ENCODE measurements around the gene PRKCE. TPM values are rescaled to one million over a fixed set of nuclear protein-coding genes. Genes with fewer than 3 reads are reported as not detected.

PRKCE gene
- total RNA-seq, 5 donors from 2014 or later (not counting 1 experiment from before 2014, with no cell fraction given): 16.5 to 29.8 (median 23.4) TPM

GRCh38 chr2:45770811-45771210 lies 119.3 kb downstream of the PRKCE start:
- WGBS (ENCODE audit: insufficient coverage): 85% methylated on average over 1 of the region's 1 CpG
- Histone ChIP-seq H3K4me1 (ENCODE audit: control insufficient read depth in 1 of 2, extremely low read depth in 1 of 2, insufficient read depth in 2 of 2, low read length in 2 of 2) (no peaks in the 10 kb centered on the region), H3K4me3 (ENCODE audit: control insufficient read depth in 1 of 2, extremely low read depth in 1 of 2, low read length in 1 of 2) (no peak overlapping the region), H3K27ac (ENCODE audit: low read length) (no peak overlapping the region), H3K27me3 (replicated peaks in 1 of 2; ENCODE audit: control insufficient read depth in 2 of 2, extremely low read depth in 1 of 2, insufficient read depth in 2 of 2, low read length in 1 of 2) (no peaks in the 10 kb centered on the region), H3K9me3 (no peaks in the 10 kb centered on the region), H3K36me3 (ENCODE audit: control insufficient read depth in 2 of 2, extremely low read depth in 1 of 2, insufficient read depth in 1 of 2, low read length in 1 of 2) (no peaks in the 10 kb centered on the region)
- Mint-ChIP-seq H3K27me3 (no peaks in the 10 kb centered on the region), H3K27ac (no peak overlapping the region), H3K4me1 (peaks cover 0 to 2% (median 0%) of the 10 kb centered on the region in 3 donors), H3K9me3 (no peaks in the 10 kb centered on the region), H3K36me3 (no peaks in the 10 kb centered on the region), H3K4me3 (no peak overlapping the region)
- ChIA-PET POLR2A (interaction anchor here in 1 of 2 donors (0.7 kb wide), 1 partner anchor 120 kb away, joined by 5 read pairs; no protein-coding TSS in a partner anchor), CTCF (interaction anchor here (0.6 to 1.0 kb wide), 3 partner anchors 8 to 482 kb away, joined by 3 read pairs; no protein-coding TSS in a partner anchor)
- DNase-seq (no peak), ATAC-seq (replicated peaks in 1 of 4) (no peak)

- no peaks in the 10 kb centered on the region for H3K27me3 Mint-ChIP-seq
- CTCF ChIA-PET: interaction anchor here in 1 of 2 donors (0.8 to 1.0 kb wide), 2 partner anchors 9 to 59 kb away, joined by 3 read pairs; no protein-coding TSS in a partner anchor
- ATAC-seq (replicated peaks in 1 of 4) (no peak), DNase-seq (peak in 2 of 35 experiments; percentile 1 to 28)
- H3K9me3 Mint-ChIP-seq: no peaks in the 10 kb centered on the region
- 75% methylated on average over 9 of the region's 10 CpGs for WGBS (ENCODE audit: insufficient coverage)
- Histone ChIP-seq H3K4me1 (ENCODE audit: control insufficient read depth in 1 of 2, extremely low read depth in 1 of 2, insufficient read depth in 2 of 2, low read length in 2 of 2) (no peaks in the 10 kb centered on the region), H3K36me3 (ENCODE audit: control insufficient read depth in 2 of 2, extremely low read depth in 1 of 2, insufficient read depth in 1 of 2, low read length in 1 of 2) (no peaks in the 10 kb centered on the region), H3K27me3 (replicated peaks in 1 of 2; ENCODE audit: control insufficient read depth in 2 of 2, extremely low read depth in 1 of 2, insufficient read depth in 2 of 2, low read length in 1 of 2) (no peaks in the 10 kb centered on the region), H3K9me3 (no peaks in the 10 kb centered on the region), H3K27ac (ENCODE audit: low read length) (no peak overlapping the region), H3K4me3 (ENCODE audit: control insufficient read depth in 1 of 2, extremely low read depth in 1 of 2, low read length in 1 of 2) (no peak overlapping the region)
- H3K4me3 Mint-ChIP-seq: no peak overlapping the region
- H3K27ac Mint-ChIP-seq: no peak overlapping the region
- POLR2A ChIA-PET: no interaction called here
- H3K4me1 Mint-ChIP-seq: peaks cover 0 to 2% (median 0%) of the 10 kb centered on the region in 3 donors
- no peaks in the 10 kb centered on the region for H3K36me3 Mint-ChIP-seq
These were observed 119.8 kb downstream of the PRKCE start for GRCh38 chr2:45771261-45771660.

- no peak for DNase-seq
- Mint-ChIP-seq H3K4me3 (no peak overlapping the region), H3K4me1 (peaks cover 0 to 2% (median 0%) of the 10 kb centered on the region in 3 donors), H3K36me3 (no peaks in the 10 kb centered on the region), H3K27me3 (no peaks in the 10 kb centered on the region), H3K27ac (no peak overlapping the region), H3K9me3 (no peaks in the 10 kb centered on the region)
- Histone ChIP-seq H3K27ac (ENCODE audit: low read length) (no peak overlapping the region), H3K36me3 (ENCODE audit: control insufficient read depth in 2 of 2, extremely low read depth in 1 of 2, insufficient read depth in 1 of 2, low read length in 1 of 2) (no peaks in the 10 kb centered on the region), H3K4me3 (ENCODE audit: control insufficient read depth in 1 of 2, extremely low read depth in 1 of 2, low read length in 1 of 2) (no peak overlapping the region), H3K9me3 (no peaks in the 10 kb centered on the region), H3K4me1 (ENCODE audit: control insufficient read depth in 1 of 2, extremely low read depth in 1 of 2, insufficient read depth in 2 of 2, low read length in 2 of 2) (no peaks in the 10 kb centered on the region), H3K27me3 (replicated peaks in 1 of 2; ENCODE audit: control insufficient read depth in 2 of 2, extremely low read depth in 1 of 2, insufficient read depth in 2 of 2, low read length in 1 of 2) (no peaks in the 10 kb centered on the region)
- ChIA-PET POLR2A (interaction anchor here in 1 of 2 donors (0.7 kb wide), 1 partner anchor 52 kb away, joined by 7 read pairs; no protein-coding TSS in a partner anchor), CTCF (interaction anchor here in 1 of 2 donors (0.6 to 1.0 kb wide), 2 partner anchors 9 to 277 kb away, joined by 3 read pairs; no protein-coding TSS in a partner anchor)
- WGBS (ENCODE audit: insufficient coverage): no CpG with 5 or more reads among the region's 2 CpGs
- no peak for ATAC-seq (replicated peaks in 1 of 4)
These were observed 120.6 kb downstream of the PRKCE start for GRCh38 chr2:45772038-45772437.

GRCh38 chr2:45773909-45774308 lies 122.4 kb downstream of the PRKCE start:
- H3K27me3 ChIP-seq (replicated peaks in 1 of 2; ENCODE audit: control insufficient read depth in 2 of 2, extremely low read depth in 1 of 2, insufficient read depth in 2 of 2, low read length in 1 of 2): no peaks in the 10 kb centered on the region
- H3K27ac Mint-ChIP-seq: no peak overlapping the region
- DNase-seq (no peak), ATAC-seq (replicated peaks in 1 of 4) (no peak)
- no peaks in the 10 kb centered on the region for H3K4me1 ChIP-seq (ENCODE audit: control insufficient read depth in 1 of 2, extremely low read depth in 1 of 2, insufficient read depth in 2 of 2, low read length in 2 of 2)
- no peaks in the 10 kb centered on the region for H3K36me3 ChIP-seq (ENCODE audit: control insufficient read depth in 2 of 2, extremely low read depth in 1 of 2, insufficient read depth in 1 of 2, low read length in 1 of 2)
- no peak overlapping the region for H3K27ac ChIP-seq (ENCODE audit: low read length)
- no peaks in the 10 kb centered on the region for H3K9me3 ChIP-seq
- 79% methylated on average over 2 of the region's 9 CpGs for WGBS (ENCODE audit: insufficient coverage)
- ChIA-PET POLR2A (no interaction called here), CTCF (no interaction called here)
- no peak overlapping the region for H3K4me3 ChIP-seq (ENCODE audit: control insufficient read depth in 1 of 2, extremely low read depth in 1 of 2, low read length in 1 of 2)
- peaks cover 6 to 11% (median 7%) of the 10 kb centered on the region in 3 donors for H3K4me1 Mint-ChIP-seq
- no peak overlapping the region for H3K4me3 Mint-ChIP-seq
- no peaks in the 10 kb centered on the region for H3K9me3 Mint-ChIP-seq
- H3K27me3 Mint-ChIP-seq: no peaks in the 10 kb centered on the region
- no peaks in the 10 kb centered on the region for H3K36me3 Mint-ChIP-seq

GRCh38 chr2:45774688-45775244 lies 123.3 kb downstream of the PRKCE start:
- H3K27me3 ChIP-seq (replicated peaks in 1 of 2; ENCODE audit: control insufficient read depth in 2 of 2, extremely low read depth in 1 of 2, insufficient read depth in 2 of 2, low read length in 1 of 2): no peaks in the 10 kb centered on the region
- POLR2A ChIA-PET: no interaction called here
- no peak overlapping the region for H3K27ac Mint-ChIP-seq

GRCh38 chr2:45776160-45776955 lies 124.9 kb downstream of the PRKCE start:
- POLR2A ChIA-PET: interaction anchor here in 1 of 2 donors (0.6 kb wide), 1 partner anchor 123 kb away, joined by 4 read pairs; no protein-coding TSS in a partner anchor

More at GRCh38 chr2:45774688-45775244, 123.3 kb downstream of the PRKCE start:
- Mint-ChIP-seq H3K4me3 (no peak overlapping the region), H3K9me3 (no peaks in the 10 kb centered on the region), H3K27me3 (no peaks in the 10 kb centered on the region), H3K36me3 (no peaks in the 10 kb centered on the region), H3K4me1 (peaks cover 6 to 11% (median 7%) of the 10 kb centered on the region in 3 donors)
- Histone ChIP-seq H3K4me1 (ENCODE audit: control insufficient read depth in 1 of 2, extremely low read depth in 1 of 2, insufficient read depth in 2 of 2, low read length in 2 of 2) (no peaks in the 10 kb centered on the region), H3K27ac (ENCODE audit: low read length) (no peak overlapping the region), H3K4me3 (ENCODE audit: control insufficient read depth in 1 of 2, extremely low read depth in 1 of 2, low read length in 1 of 2) (no peak overlapping the region), H3K9me3 (no peaks in the 10 kb centered on the region), H3K36me3 (ENCODE audit: control insufficient read depth in 2 of 2, extremely low read depth in 1 of 2, insufficient read depth in 1 of 2, low read length in 1 of 2) (no peaks in the 10 kb centered on the region)
- 63% methylated on average over 3 of the region's 10 CpGs for WGBS (ENCODE audit: insufficient coverage)
- DNase-seq: no peak
- CTCF ChIA-PET: no interaction called here
- ATAC-seq (replicated peaks in 1 of 4): no peak

More at GRCh38 chr2:45776160-45776955, 124.9 kb downstream of the PRKCE start:
- Mint-ChIP-seq H3K27ac (peak overlapping the region in 1 of 2 donors; percentile 23), H3K4me3 (no peak overlapping the region), H3K36me3 (no peaks in the 10 kb centered on the region), H3K27me3 (no peaks in the 10 kb centered on the region), H3K4me1 (peaks cover 6 to 11% (median 7%) of the 10 kb centered on the region in 3 donors), H3K9me3 (no peaks in the 10 kb centered on the region)
- WGBS (ENCODE audit: insufficient coverage): 80% methylated on average over 4 of the region's 7 CpGs
- H3K27ac ChIP-seq (ENCODE audit: low read length): no peak overlapping the region
- ATAC-seq (replicated peaks in 1 of 4): no peak
- H3K36me3 ChIP-seq (ENCODE audit: control insufficient read depth in 2 of 2, extremely low read depth in 1 of 2, insufficient read depth in 1 of 2, low read length in 1 of 2): no peaks in the 10 kb centered on the region
- DNase-seq: no peak
- H3K4me1 ChIP-seq (ENCODE audit: control insufficient read depth in 1 of 2, extremely low read depth in 1 of 2, insufficient read depth in 2 of 2, low read length in 2 of 2): no peaks in the 10 kb centered on the region
- CTCF ChIA-PET: no interaction called here
- H3K4me3 ChIP-seq (ENCODE audit: control insufficient read depth in 1 of 2, extremely low read depth in 1 of 2, low read length in 1 of 2): no peak overlapping the region
- no peaks in the 10 kb centered on the region for H3K9me3 ChIP-seq
- no peaks in the 10 kb centered on the region for H3K27me3 ChIP-seq (replicated peaks in 1 of 2; ENCODE audit: control insufficient read depth in 2 of 2, extremely low read depth in 1 of 2, insufficient read depth in 2 of 2, low read length in 1 of 2)
